ENCODE data around the gene BCL11B.

Gene BCL11B

DNA sequence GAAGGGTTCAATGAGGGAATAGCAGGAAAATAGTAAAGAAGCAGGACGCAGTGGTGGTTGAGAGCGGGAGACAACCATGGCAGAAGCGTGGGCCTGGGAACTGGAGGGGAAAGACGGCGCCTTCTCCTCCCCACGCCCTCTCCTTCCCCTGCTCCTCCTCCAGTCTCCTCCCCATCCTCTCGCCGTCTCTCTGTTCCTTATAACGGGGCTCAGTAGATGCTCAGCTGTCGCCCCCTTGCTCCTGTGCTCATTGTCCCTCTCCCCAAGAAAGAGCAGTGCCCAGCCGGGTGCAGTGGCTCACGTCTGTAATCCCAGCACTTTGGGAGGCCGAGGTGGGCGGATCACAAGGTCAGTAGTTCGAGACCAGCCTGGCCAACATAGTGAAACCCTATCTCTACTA is 142.0 kb downstream of the BCL11B start:
- no peak for DNase-seq

DNA sequence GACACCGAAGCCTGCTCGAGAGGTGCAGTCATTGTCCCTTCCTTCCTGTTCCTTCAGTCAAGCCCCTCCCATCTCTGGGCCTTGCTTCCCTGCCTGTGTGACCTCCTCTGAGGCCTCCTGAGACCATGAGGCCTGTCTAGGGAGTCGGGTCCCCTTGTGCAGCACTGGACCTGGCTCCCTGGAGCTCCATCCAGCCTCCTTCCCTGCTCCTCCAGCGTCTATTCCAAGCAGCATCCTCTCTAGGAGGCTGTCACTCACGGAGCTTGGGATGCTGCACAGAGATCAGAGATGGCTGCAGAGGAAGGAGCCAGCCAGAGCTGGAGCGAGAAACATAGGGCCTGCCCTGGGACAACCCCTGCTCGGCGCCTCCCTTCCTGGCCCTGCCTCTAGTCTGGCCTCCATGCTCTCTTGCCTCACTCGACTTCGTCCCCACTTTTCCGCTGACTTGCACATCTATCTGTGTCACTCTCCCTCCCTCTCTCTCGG is 142.7 kb downstream of the BCL11B start:
- DNase-seq = no peak

DNA sequence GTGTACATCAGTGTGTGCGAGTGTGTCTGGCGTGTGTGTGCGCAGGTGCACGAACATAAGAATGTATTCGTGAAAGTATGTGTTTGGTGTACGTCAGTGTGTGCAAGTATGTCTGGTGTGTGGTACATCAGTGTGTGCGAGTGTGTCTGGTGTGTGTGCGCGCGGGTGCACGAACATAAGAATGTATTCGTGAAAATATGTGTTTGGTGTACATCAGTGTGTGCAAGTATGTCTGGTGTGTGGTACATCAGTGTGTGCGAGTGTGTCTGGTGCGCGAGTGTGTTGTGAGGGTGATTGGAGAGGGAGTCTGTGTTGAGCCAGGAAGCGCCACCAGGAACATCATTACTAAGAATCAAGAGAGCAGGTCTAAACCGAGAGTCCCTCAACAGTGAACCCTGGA is 143.8 kb downstream of the BCL11B start:
- no peak for DNase-seq

DNA sequence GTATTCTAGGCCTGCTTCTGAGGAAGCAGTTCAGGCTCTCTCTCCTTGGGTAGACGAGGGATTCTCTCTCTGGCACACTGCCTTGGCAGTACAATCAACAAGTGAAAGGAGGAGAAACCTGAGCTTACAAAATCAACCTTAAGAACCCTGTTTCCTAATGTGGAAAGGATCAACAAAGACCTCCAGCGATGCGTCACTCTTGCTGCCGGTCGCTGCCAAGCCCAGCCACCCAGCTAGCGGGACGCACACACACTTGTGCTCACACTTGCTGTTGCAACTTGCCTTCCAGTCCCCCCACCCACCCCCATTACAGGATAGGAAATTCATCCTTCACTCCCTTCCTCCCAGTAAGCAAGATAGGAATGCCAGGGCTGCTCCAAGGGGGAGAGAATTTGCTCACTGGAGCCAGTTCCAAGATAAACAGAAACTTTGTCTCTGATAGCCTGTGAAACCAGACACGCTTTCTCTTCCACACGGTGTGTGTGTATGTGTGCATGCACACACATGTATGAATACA is 144.3 kb downstream of the BCL11B start:
- no peak for DNase-seq

DNA sequence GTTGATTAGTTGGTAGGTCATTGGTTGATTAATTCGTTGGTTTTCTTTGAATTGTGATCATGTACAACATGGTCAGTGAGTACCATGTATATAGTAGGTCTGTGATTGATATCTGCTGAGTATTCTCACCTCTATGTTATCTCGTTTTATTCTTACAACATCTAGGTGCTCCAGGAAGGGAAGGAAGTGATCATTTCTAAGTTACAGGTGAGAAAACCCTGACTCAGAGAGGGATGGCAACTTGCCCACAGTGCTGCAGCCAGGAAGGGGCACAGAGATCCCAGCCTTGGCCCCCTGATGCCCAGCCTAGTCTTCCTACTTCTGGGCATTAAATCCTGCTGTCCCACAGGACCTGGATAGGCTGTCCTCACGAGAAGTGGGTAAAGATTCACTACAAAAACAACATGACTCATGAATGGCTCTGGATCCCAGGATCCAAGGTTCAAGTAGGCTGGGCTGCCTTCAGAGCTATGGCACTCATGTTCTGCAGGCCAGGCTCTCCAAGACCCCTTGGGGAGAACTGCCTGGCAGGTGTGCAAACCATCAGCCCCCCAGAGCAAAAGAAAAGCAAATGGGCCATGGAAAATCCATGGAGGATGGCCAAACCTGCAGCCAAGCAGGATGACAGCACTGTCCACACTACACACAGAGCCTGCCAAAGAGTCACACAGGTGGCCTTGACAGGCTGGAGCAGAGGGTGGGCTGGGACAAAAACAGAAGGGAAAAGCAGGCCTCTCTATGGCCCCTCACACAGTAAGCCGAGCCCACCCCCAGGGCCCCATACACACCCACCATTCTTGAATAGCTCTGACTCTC is 146.2 kb downstream of the BCL11B start:
- DNase-seq = no peak

DNA sequence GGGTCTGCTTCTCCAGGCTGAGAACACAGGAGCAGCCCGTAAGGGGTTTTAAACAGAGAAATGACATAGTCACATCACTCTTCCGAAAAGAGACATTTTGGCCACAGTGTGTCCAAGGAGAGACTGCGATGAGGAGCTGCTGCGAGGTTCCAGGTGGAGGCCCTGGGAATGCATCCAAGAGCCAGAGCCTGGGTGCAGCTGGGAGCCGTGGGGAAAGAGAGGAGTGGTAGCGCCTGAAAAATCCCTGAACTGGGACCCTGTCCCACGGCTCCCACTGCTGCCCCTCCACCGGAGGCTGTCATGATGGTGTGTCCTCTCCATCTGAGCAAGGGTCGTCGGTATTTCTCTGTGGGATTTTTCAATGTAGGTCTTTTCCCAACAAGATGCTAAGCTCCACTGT is 146.9 kb downstream of the BCL11B start:
- no peak for DNase-seq

DNA sequence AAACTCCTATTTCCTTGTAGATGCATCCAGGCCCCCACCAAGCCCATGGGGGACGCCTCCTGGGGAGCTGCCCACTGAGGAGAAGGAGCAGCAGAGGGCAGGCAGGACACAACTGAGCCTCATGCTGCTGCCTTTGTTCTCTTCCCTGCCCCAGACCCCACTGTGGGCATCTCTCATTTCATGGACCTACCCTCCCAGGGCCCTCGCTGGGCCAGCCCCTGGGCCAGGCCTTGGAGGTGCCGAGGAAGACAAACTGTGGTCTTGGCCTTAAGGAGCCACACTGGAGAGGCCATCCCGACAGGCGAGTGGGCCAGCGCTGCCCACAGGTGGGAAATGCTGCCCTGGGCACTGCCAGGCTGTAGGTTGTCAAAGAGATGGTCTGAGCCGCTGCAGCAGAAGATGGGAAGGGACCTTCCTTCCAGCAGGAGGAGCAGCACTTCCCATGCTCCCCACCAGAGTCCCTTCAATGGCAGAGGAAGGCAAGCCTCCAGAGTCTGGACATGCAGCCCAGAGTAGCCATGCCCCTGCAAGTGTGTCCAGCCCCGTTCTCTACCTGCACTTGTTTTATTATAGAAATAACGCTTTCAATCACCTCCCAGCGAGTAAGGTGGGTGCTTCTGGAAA is 147.4 kb downstream of the BCL11B start:
- no peak for DNase-seq

DNA sequence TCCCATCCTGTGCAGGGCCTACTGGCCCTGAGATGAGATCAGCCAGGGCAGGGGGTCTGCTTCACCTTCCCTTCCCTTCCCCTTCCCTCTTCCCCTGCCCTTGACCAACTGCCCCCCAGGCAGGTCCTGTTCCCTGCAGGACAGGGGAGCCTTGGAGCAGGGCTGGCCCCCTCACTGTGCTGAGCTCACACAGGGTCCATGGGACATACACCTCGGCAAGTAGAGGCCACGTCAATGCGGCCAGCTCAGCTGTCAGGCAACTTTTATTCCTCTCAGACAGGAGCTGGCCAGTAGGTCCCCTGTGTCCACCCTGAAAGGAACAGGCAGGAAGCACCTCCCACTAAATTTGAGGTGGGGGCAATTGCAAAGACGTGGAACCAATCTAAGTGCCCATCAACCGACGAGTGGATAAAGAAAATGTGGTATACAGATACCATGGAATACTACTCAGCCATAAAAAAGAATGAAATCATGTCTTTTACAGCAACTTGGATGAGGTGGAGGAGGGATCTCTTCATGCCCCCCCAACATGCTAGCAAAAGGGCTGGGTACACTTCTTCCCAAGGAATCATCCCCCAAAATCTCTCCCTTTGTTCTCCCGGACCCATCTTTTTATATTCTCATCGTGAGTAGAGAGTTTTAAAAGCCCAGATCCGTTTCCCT is 148.7 kb downstream of the BCL11B start:
- no peak for DNase-seq

DNA sequence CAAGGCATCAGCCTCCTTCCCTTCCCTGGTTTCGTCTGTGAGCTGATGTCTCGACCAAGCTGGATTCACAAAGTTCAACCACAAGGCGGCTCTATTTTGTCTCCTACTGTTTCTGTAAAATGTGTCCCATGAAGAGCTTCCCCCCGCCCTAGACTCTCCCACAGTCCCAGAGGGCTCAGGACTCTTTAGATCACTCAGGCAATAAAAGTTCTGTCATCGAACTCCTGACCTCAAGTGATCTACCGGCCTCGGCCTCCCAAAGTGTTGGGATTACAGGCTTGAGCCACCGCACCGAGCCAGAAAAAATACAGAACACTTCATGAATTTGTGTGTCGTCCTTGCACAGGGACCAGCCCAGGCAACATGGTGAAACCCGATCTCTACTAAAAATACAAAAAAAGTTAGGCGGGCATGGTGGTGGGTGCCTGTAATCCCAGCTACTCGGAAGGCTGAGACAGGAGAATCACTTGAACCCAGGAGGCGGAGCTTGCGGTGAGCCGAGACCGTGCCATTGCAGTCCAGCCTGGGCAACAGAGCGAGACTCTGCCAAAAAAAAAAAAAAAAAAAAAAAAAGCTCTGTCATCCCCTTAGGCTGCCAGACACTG is 149.4 kb downstream of the BCL11B start:
- DNase-seq = no peak

DNA sequence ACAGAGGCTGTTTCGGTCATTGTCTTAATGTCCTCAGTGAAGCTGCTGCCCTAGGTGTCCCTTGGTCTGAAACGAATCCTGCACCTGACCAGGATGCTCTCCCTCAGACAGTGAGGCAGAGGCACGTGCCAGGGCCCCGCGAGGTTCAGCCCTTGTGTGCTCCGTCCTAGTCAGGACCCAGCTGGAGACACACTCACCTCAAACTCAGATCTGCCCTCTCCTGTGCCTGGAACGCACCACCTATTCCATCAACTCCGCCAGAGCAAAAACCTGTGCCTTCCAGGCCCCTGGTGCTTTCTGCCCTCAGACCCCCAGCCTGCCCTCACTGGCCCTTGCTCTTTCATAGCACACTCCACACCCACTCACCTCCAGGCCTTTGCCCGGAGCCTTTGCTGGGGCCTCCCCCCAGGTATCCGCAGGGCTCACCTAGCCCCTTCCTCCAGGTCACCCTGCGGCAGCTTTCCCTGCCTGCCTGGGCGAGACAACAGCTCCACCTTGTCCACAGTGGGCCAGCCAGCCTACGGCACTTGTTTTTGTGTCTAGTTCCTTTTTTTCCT is 150.6 kb downstream of the BCL11B start:
- DNase-seq = no peak

DNA sequence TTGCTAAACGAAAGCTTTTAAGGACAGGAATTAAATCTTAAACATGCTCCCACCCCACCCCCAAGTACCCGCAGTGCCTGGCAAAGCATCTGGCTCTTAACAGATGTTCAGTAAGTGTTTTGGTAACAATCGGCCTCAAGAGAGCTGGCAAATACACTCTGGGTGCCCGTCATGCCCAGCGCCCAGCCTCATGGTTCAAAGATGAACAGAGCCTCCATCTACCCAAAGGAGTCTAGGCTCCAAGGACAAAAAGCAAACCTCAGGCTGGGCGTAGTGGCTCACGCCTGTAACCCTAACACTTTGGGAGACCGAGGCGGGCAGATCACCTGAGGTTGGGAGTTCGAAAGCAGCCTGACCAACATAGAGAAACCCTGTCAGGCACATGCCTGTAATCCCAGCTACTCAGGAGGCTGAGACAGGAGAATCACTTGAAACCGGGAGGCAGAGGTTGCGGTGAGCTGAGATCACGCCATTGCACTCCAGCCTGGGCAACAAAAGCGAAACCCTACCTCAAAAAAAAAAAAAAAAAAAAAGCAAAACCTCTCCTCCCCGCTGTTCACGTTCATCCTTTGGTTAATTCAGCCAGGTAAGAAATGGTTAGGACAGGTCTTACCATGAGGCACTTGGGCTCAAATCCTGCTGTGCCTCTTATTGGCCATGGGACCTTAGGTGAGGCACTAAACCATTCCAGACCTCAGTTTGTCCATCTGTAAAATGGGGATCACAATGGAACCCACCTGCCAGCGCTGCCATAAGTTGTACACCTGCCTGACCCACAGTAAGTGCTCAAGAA is 151.3 kb downstream of the BCL11B start:
- no peak for DNase-seq

DNA sequence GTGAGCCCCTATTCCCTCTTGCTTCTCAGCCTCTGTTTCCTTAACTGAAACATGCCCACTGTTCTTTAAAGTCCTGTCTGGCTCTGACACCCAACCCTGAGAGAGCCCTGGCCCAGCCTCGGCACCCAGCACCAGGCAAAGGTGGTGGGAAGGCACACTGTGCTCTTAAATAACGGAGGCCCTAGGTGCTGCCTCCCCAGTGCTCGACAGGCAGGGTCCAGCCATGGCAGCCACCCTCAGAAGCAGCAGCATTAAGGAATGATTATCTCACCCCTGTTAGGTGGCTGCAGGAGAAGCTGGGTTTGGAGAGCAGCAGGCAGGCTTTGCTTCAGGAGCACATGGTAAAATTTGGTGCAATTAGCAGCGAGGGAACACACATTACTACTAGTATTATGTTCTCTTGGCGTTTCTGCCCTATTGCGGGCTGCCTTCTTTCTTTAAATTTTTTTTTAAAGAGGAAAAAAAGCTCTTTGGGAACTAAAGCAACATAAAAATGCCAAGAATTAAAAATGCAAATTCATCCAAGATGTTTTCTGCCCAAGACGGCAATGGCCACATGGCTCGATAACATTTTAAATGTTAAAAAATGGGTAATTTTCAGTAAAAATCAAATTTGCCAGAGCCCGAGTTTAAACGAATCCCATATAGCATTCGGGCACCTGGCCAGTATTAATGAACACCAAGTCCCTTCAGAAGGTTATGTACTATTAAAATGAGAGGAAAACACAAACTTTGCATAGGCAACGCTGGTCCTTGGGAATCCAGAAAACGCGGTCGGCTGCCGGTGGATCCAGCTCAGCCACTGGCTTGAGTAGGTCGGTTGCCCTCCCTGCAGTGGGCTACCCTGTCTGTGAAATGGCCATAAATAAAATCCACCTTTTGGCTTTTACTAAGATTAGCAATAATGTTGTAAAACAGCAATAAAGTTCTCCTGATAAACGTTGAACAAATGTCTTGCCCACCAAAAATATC is 152.2 kb downstream of the BCL11B start:
- no peak for DNase-seq
